Loucy (cell line): ENCODE measurements around the gene AP2B1.

Experiments
- H2AFZ ChIP-seq: fragments of 200-600 bp; sonication (generic); 2 replicates; pipeline ENCODE4 v1.6.0; 2016; ENCODE audit warnings: antibody characterized with exemption, mild to moderate bottlenecking, low read length, moderate library complexity
- H3F3A ChIP-seq: fragments of 200-600 bp; 2 replicates; pipeline ENCODE4 v1.6.0; 2016; ENCODE audit warnings: antibody characterized with exemption, low read depth, mild to moderate bottlenecking
- H3K27me3 ChIP-seq: fragments of 200-600 bp; sonication (generic); 2 replicates; pipeline ENCODE4 v1.6.1; 2014; ENCODE audit warnings: low read length, mild to moderate bottlenecking; ENCODE audit not compliant: insufficient read depth, poor library complexity, severe bottlenecking
- H3K36me3 ChIP-seq: fragments of 200-600 bp; sonication (generic); 2 replicates; pipeline ENCODE4 v1.6.1; 2016; ENCODE audit warnings: low read length; ENCODE audit not compliant: insufficient read depth
- H3K4me1 ChIP-seq: fragments of 200-600 bp; sonication (generic); 2 replicates; pipeline ENCODE4 v1.5.1; 2014; ENCODE audit warnings: low read length, mild to moderate bottlenecking; ENCODE audit not compliant: insufficient read depth, poor library complexity, severe bottlenecking
- H3K4me2 ChIP-seq: fragments of 200-600 bp; sonication (generic); 2 replicates; pipeline ENCODE4 v1.6.0; 2014; ENCODE audit warnings: antibody characterized with exemption, low read length, low read depth, mild to moderate bottlenecking; ENCODE audit not compliant: poor library complexity, severe bottlenecking
- H3K4me3 ChIP-seq: fragments of 200-600 bp; sonication (generic); 2 replicates; pipeline ENCODE4 v1.5.1; 2014; ENCODE audit warnings: low read length, mild to moderate bottlenecking, mixed read lengths; ENCODE audit not compliant: poor library complexity, severe bottlenecking
- H3K79me2 ChIP-seq: fragments of 200-600 bp; sonication (generic); 2 replicates; pipeline ENCODE4 v1.6.1; 2014; ENCODE audit warnings: low read length; ENCODE audit not compliant: insufficient read depth
- H3K9ac ChIP-seq: fragments of 200-600 bp; sonication (generic); 2 replicates; pipeline ENCODE4 v1.6.0; 2014; ENCODE audit warnings: mild to moderate bottlenecking, low read depth, low read length, moderate library complexity; ENCODE audit not compliant: poor library complexity, severe bottlenecking
- H3K9me2 ChIP-seq: fragments of 200-600 bp; sonication (generic); replicated peaks from 2 replicates; pipeline ENCODE4 v1.6.1; 2016; ENCODE audit warnings: low read depth, low read length, mixed read lengths
- H3K9me3 ChIP-seq: fragments of 200-600 bp; sonication (generic); 2 replicates; pipeline ENCODE4 v1.6.1; 2014; ENCODE audit warnings: mild to moderate bottlenecking, antibody characterized with exemption, low read length, low read depth; ENCODE audit not compliant: insufficient read depth
- H4K20me1 ChIP-seq: fragments of 200-600 bp; sonication (generic); 2 replicates; pipeline ENCODE4 v1.6.0; 2014; ENCODE audit warnings: antibody characterized with exemption, low read length, mild to moderate bottlenecking; ENCODE audit not compliant: insufficient read depth, poor library complexity, severe bottlenecking
- EZH2phosphoT487 ChIP-seq: fragments of 200-600 bp; IDR thresholded peaks from 2 replicates; pipeline ENCODE4 v1.6.1; 2018; ENCODE audit warnings: antibody characterized with exemption, mild to moderate bottlenecking, moderate library complexity, borderline replicate concordance
- TF ChIP-seq, protein P1 (sequence below): fragments of 200-600 bp; sonication (generic); conservative IDR thresholded peaks from 2 replicates; pipeline ENCODE4 v1.5.1; 2014; ENCODE audit warnings: mild to moderate bottlenecking, antibody characterized with exemption, low read length

Gene AP2B1

DNA sequence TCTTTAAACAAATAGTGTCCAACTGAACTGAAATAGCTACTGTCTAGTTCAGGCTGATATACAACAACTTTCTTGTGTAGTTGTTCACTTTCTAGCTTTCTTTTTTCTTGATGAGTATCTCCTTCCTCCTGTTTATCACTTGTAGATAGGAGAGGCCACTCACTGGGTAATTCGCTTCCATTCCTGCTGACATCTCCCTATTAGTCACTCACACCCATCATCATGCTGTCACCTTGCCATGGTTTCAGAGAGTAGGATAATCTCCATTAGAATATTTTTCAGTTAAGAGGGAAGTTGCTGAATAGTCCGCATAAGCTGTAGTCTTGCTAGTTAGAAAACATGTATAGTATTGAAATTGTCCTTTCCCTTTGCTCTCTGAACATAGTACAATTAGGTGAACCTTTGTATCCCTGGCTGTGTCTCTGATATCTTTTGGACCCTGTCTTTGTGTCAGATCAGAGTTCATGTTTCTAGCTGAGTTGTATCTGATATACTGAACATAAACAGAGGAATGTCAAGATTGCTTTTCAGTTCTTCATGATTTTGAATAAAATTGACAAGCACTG, 79.9 kb downstream of the AP2B1 start:
- H2AFZ ChIP-seq: no peak overlapping the region
- H3K4me1 ChIP-seq: no peaks in the 10 kb centered on the region
- no peaks in the 10 kb centered on the region for H3K79me2 ChIP-seq
- no peaks in the 10 kb centered on the region for H3K9me3 ChIP-seq
- H3K9ac ChIP-seq: no peak overlapping the region
- H3K4me3 ChIP-seq: no peak overlapping the region
- no peaks in the 10 kb centered on the region for H3K9me2 ChIP-seq
- H3K27me3 ChIP-seq: no peaks in the 10 kb centered on the region
- H3F3A ChIP-seq: no peaks in the 10 kb centered on the region
- TF ChIP-seq, protein P1, sequence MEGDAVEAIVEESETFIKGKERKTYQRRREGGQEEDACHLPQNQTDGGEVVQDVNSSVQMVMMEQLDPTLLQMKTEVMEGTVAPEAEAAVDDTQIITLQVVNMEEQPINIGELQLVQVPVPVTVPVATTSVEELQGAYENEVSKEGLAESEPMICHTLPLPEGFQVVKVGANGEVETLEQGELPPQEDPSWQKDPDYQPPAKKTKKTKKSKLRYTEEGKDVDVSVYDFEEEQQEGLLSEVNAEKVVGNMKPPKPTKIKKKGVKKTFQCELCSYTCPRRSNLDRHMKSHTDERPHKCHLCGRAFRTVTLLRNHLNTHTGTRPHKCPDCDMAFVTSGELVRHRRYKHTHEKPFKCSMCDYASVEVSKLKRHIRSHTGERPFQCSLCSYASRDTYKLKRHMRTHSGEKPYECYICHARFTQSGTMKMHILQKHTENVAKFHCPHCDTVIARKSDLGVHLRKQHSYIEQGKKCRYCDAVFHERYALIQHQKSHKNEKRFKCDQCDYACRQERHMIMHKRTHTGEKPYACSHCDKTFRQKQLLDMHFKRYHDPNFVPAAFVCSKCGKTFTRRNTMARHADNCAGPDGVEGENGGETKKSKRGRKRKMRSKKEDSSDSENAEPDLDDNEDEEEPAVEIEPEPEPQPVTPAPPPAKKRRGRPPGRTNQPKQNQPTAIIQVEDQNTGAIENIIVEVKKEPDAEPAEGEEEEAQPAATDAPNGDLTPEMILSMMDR: no peak
- H4K20me1 ChIP-seq: no peaks in the 10 kb centered on the region
- H3K4me2 ChIP-seq: no peak overlapping the region
- H3K36me3 ChIP-seq: peaks cover 43% of the 10 kb centered on the region; the same call in 1 of the 2 replicates

DNA sequence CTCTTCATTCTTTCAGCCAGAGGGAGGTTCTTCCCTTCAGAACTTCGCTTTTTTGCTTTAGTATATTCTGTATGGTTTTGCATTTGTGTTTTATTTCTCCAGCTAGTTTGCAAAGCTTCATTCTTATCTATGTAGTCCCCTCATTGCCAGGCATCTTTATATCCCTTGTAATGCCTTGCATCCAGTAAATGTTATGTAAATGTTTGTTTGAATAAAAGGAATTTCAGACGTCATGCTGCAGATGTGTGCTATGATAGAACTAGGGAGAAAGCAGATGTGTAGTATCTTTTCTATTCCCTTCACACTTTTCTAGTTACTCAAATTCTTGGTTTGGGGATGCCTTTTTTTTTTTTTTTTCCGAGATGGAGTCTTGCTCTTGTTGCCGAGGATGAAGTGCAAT, 81.7 kb downstream of the AP2B1 start:
- H3K4me2 ChIP-seq: no peak overlapping the region
- no peak overlapping the region for H3K4me3 ChIP-seq
- no peaks in the 10 kb centered on the region for H3F3A ChIP-seq
- no peaks in the 10 kb centered on the region for H3K9me3 ChIP-seq
- H3K27me3 ChIP-seq: no peaks in the 10 kb centered on the region
- H4K20me1 ChIP-seq: no peaks in the 10 kb centered on the region
- TF ChIP-seq, protein P1: no peak
- no peak for TF ChIP-seq EZH2phosphoT487
- H3K36me3 ChIP-seq: peaks cover 40% of the 10 kb centered on the region; the same call in 1 of the 2 replicates
- H2AFZ ChIP-seq: no peak overlapping the region
- no peak overlapping the region for H3K9ac ChIP-seq
- no peaks in the 10 kb centered on the region for H3K79me2 ChIP-seq
- no peaks in the 10 kb centered on the region for H3K4me1 ChIP-seq
- no peaks in the 10 kb centered on the region for H3K9me2 ChIP-seq

DNA sequence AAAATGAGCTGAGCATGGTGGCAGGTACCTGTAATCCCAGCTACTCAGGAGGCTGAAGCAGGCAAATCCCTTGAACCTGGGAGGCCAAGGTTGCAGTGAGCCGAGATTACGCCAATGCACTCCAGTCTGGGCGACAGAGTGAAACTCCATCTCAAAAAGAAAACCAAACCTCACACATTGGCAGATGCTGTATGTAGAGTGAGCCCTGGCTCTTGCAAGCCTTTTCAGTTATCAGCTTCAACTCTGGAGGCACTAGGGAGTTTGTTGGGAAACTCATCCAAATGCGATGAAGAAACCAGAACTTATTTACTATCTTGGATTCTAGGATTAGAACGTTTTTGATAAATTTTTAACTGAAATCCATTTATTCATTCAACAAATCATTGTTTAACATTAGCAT, 87.4 kb downstream of the AP2B1 start:
- Histone ChIP-seq H2AFZ (no peak overlapping the region), H3F3A (no peaks in the 10 kb centered on the region), H3K4me3 (no peak overlapping the region), H3K4me1 (peaks cover 2% of the 10 kb centered on the region), H3K79me2 (no peaks in the 10 kb centered on the region), H3K9ac (no peak overlapping the region), H3K4me2 (no peak overlapping the region), H3K9me3 (no peaks in the 10 kb centered on the region), H3K36me3 (peaks cover 44% of the 10 kb centered on the region; the same call in 1 of the 2 replicates), H3K27me3 (no peaks in the 10 kb centered on the region), H3K9me2 (no peaks in the 10 kb centered on the region), H4K20me1 (peaks cover 4% of the 10 kb centered on the region)
- no peak for TF ChIP-seq EZH2phosphoT487
- TF ChIP-seq, protein P1: no peak
